Adipocyte (in vitro differentiated cells): ENCODE measurements around the gene TMCC3.

Experiments used
- DNase-seq: peaks from one replicate; pipeline ENCODE4 v3.0.0-alpha.2; 2015; ENCODE audit warnings: low read depth
- H3K27me3 ChIP-seq: replicated peaks from 2 replicates; pipeline ENCODE4 v1.7.0; 2013; ENCODE audit warnings: mild to moderate bottlenecking, low read length, moderate library complexity; ENCODE audit not compliant: control insufficient read depth, insufficient read depth
- H3K36me3 ChIP-seq: 2 replicates; pipeline ENCODE4 v1.7.0; 2013; ENCODE audit warnings: low read length, mild to moderate bottlenecking, moderate library complexity; ENCODE audit not compliant: control insufficient read depth, insufficient read depth, severe bottlenecking
- H3K4me1 ChIP-seq: 2 replicates; pipeline ENCODE4 v1.7.0; 2013; ENCODE audit warnings: mild to moderate bottlenecking, low read length, moderate library complexity; ENCODE audit not compliant: control insufficient read depth, insufficient read depth
- H3K4me3 ChIP-seq: 2 replicates; pipeline ENCODE4 v1.7.0; 2013; ENCODE audit warnings: mild to moderate bottlenecking, low read length, moderate library complexity
- H3K9ac ChIP-seq: 2 replicates; pipeline ENCODE4 v1.7.0; 2013; ENCODE audit warnings: mild to moderate bottlenecking, low read length, moderate library complexity
- H3K9me3 ChIP-seq: 2 replicates; pipeline ENCODE4 v1.7.0; 2013; ENCODE audit warnings: mild to moderate bottlenecking, low read length, moderate library complexity; ENCODE audit not compliant: control insufficient read depth

Gene TMCC3

DNA sequence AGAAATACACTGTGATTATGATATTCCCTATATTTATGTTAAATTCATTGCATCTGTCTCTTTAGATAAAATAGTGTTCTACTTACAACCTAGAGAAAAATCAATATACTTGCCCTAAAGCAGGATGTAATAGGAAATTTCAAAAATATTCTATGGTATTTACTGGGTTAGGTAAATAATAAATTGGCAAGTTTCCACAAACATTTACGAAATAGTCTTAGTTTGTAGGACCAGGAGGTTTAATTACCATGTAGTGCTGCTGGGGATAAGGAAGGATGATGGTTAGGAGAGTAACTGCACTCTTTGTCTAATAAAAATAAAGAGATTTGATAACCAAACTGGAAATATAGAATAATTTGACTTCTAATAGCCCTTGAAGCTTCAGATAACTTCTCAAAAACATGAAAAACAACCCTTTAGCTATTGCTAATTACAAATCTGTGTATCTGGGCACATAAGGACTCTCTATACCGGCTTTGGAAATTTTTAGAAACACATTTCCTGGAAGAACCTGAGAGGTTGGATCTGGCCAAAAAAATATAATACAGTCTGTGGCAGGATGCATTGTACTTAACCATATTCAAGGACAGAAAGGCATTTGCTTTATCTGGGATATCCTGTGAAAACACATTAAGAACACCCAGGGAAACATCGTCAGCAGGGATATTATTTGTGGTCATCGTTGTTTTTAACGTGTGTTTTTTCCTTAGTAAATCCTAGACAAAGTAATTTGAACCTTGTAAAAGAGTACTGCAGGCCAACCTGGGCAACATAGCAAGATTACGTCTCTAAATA, 36.7 kb upstream of the TMCC3 start:
- Histone ChIP-seq H3K4me3 (no peak overlapping the region), H3K9ac (no peak overlapping the region), H3K27me3 (no peaks in the 10 kb centered on the region), H3K36me3 (no peaks in the 10 kb centered on the region), H3K4me1 (peaks cover 21% of the 10 kb centered on the region), H3K9me3 (no peaks in the 10 kb centered on the region)
- peak; percentile 34 for DNase-seq

DNA sequence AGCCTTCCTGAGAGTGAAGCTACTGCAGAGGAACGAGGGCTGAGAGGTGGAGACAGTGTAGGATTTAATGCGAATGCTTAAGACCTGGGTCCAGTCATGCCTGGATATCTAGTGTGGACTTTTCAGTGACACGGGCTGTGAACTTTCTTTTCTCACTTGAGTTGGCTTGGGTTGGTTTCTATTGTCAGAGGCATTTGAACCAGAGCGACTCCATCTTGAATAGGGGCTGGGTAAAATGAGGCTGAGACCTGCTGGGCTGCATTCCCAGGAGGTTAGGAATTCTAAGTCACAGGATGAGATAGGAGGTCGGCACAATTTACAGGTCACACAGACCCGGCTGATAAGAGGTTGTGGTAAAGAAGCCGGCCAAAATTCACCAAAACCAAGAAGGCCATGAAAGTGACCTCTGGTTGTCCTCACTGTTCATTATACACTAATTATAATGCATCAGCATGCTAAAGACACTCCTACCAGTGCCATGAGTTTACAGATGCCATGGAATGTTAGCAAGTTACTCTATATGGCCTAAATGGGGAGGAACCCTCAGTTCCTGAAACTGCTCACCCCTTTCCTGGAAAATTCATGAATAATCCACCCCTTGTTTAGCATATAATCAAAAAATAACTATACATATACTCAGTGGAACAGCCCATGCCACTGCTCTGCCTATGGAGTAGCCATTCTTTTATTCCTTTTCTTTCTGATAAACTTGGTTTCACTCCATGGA, 34.2 kb upstream of the TMCC3 start:
- DNase-seq = no peak

DNA sequence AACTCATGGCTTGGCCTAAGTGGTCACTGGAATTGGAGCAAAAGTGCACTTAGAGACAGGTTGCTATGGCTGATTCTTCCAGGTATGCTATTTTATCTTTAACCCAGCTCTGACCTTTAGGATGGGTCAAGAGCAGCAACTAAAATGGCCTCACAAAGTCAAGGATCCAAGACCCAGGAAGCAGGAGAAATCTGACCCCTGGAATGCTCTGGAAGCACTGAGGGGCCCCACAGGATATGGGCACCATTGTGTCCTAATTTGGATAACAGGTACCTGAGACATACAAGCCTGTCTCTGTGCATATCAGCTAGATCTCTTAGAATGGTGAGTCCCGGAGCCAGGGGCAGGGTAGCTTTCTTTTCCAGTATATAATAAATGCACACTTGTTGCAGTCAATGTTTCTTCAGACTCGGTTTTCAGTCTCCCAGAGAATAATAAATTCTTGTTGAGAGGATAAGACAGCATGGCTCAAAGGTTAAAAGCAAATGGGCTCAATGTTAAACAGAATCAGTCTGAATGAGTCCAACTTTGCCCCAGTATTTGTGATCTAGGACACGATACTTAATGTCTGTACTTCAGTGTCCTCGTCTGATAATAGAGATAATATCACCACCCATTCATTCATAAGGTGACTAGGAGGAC, 29.3 kb upstream of the TMCC3 start:
- Histone ChIP-seq H3K4me3 (no peak overlapping the region), H3K9me3 (no peaks in the 10 kb centered on the region), H3K9ac (no peak overlapping the region), H3K4me1 (peaks cover 4% of the 10 kb centered on the region), H3K27me3 (no peaks in the 10 kb centered on the region), H3K36me3 (no peaks in the 10 kb centered on the region)
- no peak for DNase-seq

More for the DNA sequence above, 34.2 kb upstream of the TMCC3 start:
- no peak overlapping the region for H3K4me3 ChIP-seq
- H3K36me3 ChIP-seq = no peaks in the 10 kb centered on the region
- H3K9me3 ChIP-seq = no peaks in the 10 kb centered on the region
- H3K4me1 ChIP-seq = peaks cover 8% of the 10 kb centered on the region
- H3K27me3 ChIP-seq = no peaks in the 10 kb centered on the region
- no peak overlapping the region for H3K9ac ChIP-seq

GRCh38 chr12:94678849-94679248, 28.5 kb upstream of the TMCC3 start:
- H3K9ac ChIP-seq = no peak overlapping the region
- no peak overlapping the region for H3K4me3 ChIP-seq
- no peaks in the 10 kb centered on the region for H3K9me3 ChIP-seq
- no peaks in the 10 kb centered on the region for H3K36me3 ChIP-seq
- H3K27me3 ChIP-seq = no peaks in the 10 kb centered on the region
- H3K4me1 ChIP-seq = peaks cover 11% of the 10 kb centered on the region
- DNase-seq = no peak

DNA sequence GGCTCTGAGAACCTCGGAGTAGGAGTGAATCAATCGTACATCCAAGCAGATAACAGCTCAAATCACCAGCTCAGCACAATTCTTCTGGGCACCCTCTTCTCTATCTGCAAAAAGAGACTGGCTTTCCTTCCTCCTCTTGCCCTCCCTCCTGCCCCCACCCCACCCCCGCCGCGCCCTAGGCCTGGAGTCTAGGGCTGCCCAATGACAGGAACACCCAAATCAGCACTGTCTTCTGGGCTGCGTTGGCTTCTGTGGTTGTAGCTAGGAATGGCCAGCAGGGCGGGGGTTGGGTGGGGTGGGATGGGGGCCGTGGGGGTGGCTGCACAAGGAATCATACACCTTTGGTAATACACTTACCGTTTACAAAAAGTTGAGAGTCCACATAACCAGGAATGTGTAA, 28.0 kb upstream of the TMCC3 start:
- Histone ChIP-seq H3K36me3 (no peaks in the 10 kb centered on the region), H3K4me1 (peaks cover 15% of the 10 kb centered on the region), H3K9me3 (no peaks in the 10 kb centered on the region), H3K9ac (no peak overlapping the region), H3K27me3 (no peaks in the 10 kb centered on the region), H3K4me3 (no peak overlapping the region)
- no peak for DNase-seq

DNA sequence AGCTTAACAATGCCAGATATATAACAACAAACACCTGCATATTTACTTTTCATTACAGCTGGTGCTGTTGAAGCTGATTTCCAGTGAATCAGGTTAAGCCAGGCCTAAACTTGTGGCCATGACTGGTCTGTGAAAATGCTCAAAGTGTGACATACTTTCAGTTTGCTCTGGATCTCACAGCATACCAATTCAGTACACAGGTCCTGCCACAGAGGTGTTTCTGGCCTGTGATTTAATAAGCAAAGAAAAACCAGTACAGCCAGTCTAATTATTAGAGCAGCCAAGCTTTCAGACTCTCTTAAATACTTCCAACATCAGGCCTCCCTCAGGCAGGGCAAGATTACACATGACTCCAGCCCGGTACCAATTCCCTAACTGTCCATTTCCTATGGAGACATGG, 27.4 kb upstream of the TMCC3 start:
- H3K4me1 ChIP-seq = peaks cover 15% of the 10 kb centered on the region
- DNase-seq = no peak
- H3K27me3 ChIP-seq = no peaks in the 10 kb centered on the region

GRCh38 chr12:94676922-94677321, 26.6 kb upstream of the TMCC3 start:
- Histone ChIP-seq H3K4me1 (peaks cover 15% of the 10 kb centered on the region), H3K36me3 (no peaks in the 10 kb centered on the region), H3K9me3 (no peaks in the 10 kb centered on the region), H3K27me3 (no peaks in the 10 kb centered on the region), H3K9ac (no peak overlapping the region), H3K4me3 (no peak overlapping the region)
- DNase-seq = no peak

More for the DNA sequence above, 27.4 kb upstream of the TMCC3 start:
- Histone ChIP-seq H3K4me3 (no peak overlapping the region), H3K9me3 (no peaks in the 10 kb centered on the region), H3K36me3 (no peaks in the 10 kb centered on the region), H3K9ac (no peak overlapping the region)

GRCh38 chr12:94676031-94676641, 25.8 kb upstream of the TMCC3 start:
- H3K4me1 ChIP-seq = peaks cover 15% of the 10 kb centered on the region
- H3K27me3 ChIP-seq = no peaks in the 10 kb centered on the region
- no peak for DNase-seq
- H3K9ac ChIP-seq = no peak overlapping the region
- no peaks in the 10 kb centered on the region for H3K9me3 ChIP-seq
- H3K36me3 ChIP-seq = no peaks in the 10 kb centered on the region
- H3K4me3 ChIP-seq = no peak overlapping the region

DNA sequence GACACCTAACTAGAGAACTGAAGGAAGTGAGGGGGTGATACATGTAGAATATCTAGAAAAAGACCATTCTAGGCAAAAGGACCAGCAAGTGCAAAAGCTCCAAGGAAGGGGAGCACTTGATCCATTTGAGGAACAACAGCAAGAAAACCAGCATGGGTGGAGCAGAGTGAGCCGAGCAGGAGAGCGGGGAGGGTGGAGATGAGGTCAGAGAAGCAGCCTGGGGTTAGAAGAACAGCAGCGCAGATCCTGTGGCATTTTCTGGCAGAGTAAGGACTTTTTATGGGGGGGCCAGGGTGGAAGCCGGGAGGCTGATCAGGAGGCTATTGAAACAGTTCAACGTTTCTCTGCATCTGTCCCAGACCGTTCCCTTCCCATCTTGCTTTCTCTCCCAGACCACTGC, 24.5 kb upstream of the TMCC3 start:
- Histone ChIP-seq H3K4me3 (peak overlapping the region; percentile 40), H3K27me3 (peaks cover 2% of the 10 kb centered on the region), H3K4me1 (peaks cover 15% of the 10 kb centered on the region), H3K36me3 (no peaks in the 10 kb centered on the region), H3K9ac (no peak overlapping the region), H3K9me3 (no peaks in the 10 kb centered on the region)
- no peak for DNase-seq

- Histone ChIP-seq H3K4me1 (peaks cover 15% of the 10 kb centered on the region), H3K27me3 (peaks cover 2% of the 10 kb centered on the region), H3K4me3 (no peak overlapping the region), H3K36me3 (no peaks in the 10 kb centered on the region), H3K9me3 (no peaks in the 10 kb centered on the region), H3K9ac (no peak overlapping the region)
- no peak for DNase-seq
These were observed 23.7 kb upstream of the TMCC3 start for GRCh38 chr12:94674051-94674451.

- Histone ChIP-seq H3K27me3 (peaks cover 2% of the 10 kb centered on the region), H3K4me1 (peaks cover 15% of the 10 kb centered on the region), H3K9me3 (no peaks in the 10 kb centered on the region), H3K9ac (no peak overlapping the region), H3K36me3 (no peaks in the 10 kb centered on the region), H3K4me3 (no peak overlapping the region)
- DNase-seq = no peak
These were observed 23.1 kb upstream of the TMCC3 start for GRCh38 chr12:94673496-94673895.
